ENCODE data around the gene AUTS2. TPM values are rescaled to one million over a fixed set of nuclear protein-coding genes. Genes with fewer than 3 reads are reported as not detected.

Gene AUTS2
- total RNA-seq, 6 experiments from 2014 or later: 10.4 to 32.0 (median 19.3) TPM

DNA sequence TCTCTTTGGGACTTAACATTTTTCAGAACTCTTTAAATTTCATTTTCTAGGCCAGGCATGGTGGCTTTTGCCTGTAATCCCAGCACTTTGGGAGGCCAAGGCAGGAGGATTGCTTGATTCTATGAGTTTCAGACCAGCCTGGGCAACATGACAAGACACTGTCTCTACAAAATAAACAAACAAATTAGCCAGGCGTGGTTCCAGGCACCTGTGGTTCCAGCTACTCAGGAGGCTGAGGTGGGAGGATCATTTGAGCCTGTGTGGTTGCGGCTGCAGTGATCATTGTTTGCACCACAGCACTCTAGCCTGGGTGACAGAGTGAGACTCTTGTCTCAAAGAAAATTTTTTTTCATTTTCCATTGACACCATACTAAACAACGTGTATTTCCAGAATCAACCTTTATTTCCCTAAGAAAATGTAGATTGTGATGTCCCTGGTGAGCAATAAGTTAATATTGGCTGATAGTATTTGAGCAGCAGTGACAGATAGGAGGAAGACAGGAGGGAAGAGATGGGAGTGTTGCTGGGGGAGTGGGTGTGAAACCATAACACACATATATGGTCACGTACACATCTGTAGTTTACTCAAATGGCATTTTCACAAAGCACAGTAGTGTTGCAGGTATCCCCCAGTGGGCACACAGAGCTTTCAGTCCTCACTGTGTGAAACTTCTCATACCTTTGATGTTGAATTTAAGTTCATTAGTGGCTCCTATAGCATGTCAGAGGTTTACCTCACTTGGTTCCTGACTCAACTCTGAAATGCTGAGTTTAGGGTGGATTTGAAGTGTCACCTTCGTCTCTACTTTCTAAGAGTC lies 205.6 kb downstream of the AUTS2 start:
- H3K4me1 ChIP-seq: peaks cover 0 to 8% (median 0%) of the 10 kb centered on the region in 4 donors
- no peak for DNase-seq
- H3K36me3 ChIP-seq: no peaks in the 10 kb centered on the region
- intact Hi-C loops (cut with DNase I): no loop called here
- 52% methylated on average over 3 of the region's 5 CpGs for WGBS (ENCODE audit: insufficient coverage, low coverage, low lambda C conversion rate, missing lambda C conversion rate)
- TF ChIP-seq CTCF (IDR thresholded peaks at IDR 0.05) (no peak), POLR2A (IDR thresholded peaks at IDR 0.05) (no peak)
- no peaks in the 10 kb centered on the region for H3K9me3 ChIP-seq
- no peak overlapping the region for H3K4me3 ChIP-seq
- no peaks in the 10 kb centered on the region for H3K27me3 ChIP-seq
- no peak overlapping the region for H3K27ac ChIP-seq
- ATAC-seq: no peak

- Histone ChIP-seq H3K4me3 (no peak overlapping the region), H3K4me1 (peaks cover 0 to 8% (median 0%) of the 10 kb centered on the region in 4 donors), H3K27ac (no peak overlapping the region), H3K36me3 (no peaks in the 10 kb centered on the region), H3K9me3 (no peaks in the 10 kb centered on the region), H3K27me3 (no peaks in the 10 kb centered on the region)
- 63% methylated on average over 2 of the region's 2 CpGs for WGBS (ENCODE audit: insufficient coverage, low coverage, low lambda C conversion rate, missing lambda C conversion rate)
- ATAC-seq (no peak), DNase-seq (no peak)
- TF ChIP-seq CTCF (IDR thresholded peaks at IDR 0.05): no peak
- intact Hi-C loops (cut with DNase I): no loop called here
Measured at GRCh38 chr7:69804962-69805361, 206.7 kb downstream of the AUTS2 start.

- H3K27me3 ChIP-seq: no peaks in the 10 kb centered on the region
- no peak overlapping the region for H3K27ac ChIP-seq
- TF ChIP-seq CTCF (IDR thresholded peaks at IDR 0.05) (no peak), POLR2A (IDR thresholded peaks at IDR 0.05) (no peak)
- H3K4me1 ChIP-seq: no peaks in the 10 kb centered on the region
- H3K4me3 ChIP-seq: no peak overlapping the region
- DNase-seq: no peak
- intact Hi-C loops (cut with DNase I): no loop called here
- H3K9me3 ChIP-seq: no peaks in the 10 kb centered on the region
- no peak for ATAC-seq
- no peaks in the 10 kb centered on the region for H3K36me3 ChIP-seq
- 100% methylated on average over 1 of the region's 1 CpG for WGBS (ENCODE audit: insufficient coverage, low coverage, low lambda C conversion rate, missing lambda C conversion rate)
Measured at GRCh38 chr7:69808391-69808790, 210.1 kb downstream of the AUTS2 start.

DNA sequence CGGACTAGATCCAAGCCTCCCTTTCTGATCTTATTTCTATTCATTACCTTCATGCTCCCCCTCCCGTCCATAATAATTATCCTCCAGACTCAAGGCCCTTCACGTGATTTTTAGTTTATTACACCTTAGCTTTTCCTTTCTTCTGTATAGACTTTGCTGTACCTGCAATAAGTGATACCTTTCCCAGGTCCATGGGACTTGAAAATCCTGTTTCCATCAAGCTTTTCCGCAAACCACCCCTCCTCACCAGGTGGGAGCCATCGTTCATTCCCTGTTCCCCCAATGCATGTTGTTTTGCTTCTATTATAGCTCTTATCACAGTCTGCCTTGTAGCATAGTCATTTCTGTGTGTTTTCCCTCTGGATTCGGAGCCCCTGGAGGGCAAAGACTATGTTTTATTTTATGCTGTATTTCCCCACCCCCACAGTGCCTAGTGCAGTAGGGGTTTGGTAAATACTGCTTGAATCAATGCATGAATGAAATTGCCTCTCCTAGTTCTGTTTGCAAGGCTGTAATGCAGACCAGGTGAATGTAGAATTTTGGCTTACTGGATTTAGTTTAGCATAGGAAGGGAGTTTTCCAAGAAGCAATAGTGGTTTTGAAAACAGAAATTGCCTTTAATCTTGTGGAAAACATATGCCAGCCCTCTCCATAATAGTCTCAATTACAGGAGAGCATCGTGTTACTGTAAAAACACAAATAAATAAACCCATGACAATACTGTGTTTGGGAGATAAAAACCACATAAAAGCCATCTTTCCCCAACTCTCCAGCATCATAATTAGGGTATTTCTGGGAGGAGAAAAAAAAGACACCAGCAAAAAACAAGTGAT lies 213.4 kb downstream of the AUTS2 start:
- TF ChIP-seq POLR2A (IDR thresholded peaks at IDR 0.05): no peak
- no peak for TF ChIP-seq CTCF (IDR thresholded peaks at IDR 0.05)
- ATAC-seq: no peak
- no peaks in the 10 kb centered on the region for H3K9me3 ChIP-seq
- no peaks in the 10 kb centered on the region for H3K27me3 ChIP-seq
- no peak for DNase-seq
- 77% methylated on average over 7 of the region's 7 CpGs for WGBS (ENCODE audit: insufficient coverage, low coverage, low lambda C conversion rate, missing lambda C conversion rate)
- H3K36me3 ChIP-seq: no peaks in the 10 kb centered on the region
- H3K4me3 ChIP-seq: no peak overlapping the region
- H3K4me1 ChIP-seq: no peaks in the 10 kb centered on the region
- no peak overlapping the region for H3K27ac ChIP-seq
- intact Hi-C loops (cut with DNase I): no loop called here
